ENCODE measurements around the gene EXOSC1.

EXOSC1 gene

GRCh38 chr10:97459933-97460332 lies 14.1 kb upstream of the EXOSC1 start:
- Histone ChIP-seq H3K4me1 (ENCODE audit: control insufficient read depth in 1 of 2, insufficient read depth in 2 of 2, low read length in 2 of 2) (peaks cover 4 to 9% of the 10 kb centered on the region in 2 donors), H3K36me3 (ENCODE audit: control insufficient read depth in 1 of 2, insufficient read depth in 2 of 2, low read length in 2 of 2) (peaks cover 57 to 98% of the 10 kb centered on the region in 2 donors), H3K4me3 (ENCODE audit: low read depth in 1 of 2, low read length in 2 of 2) (no peak overlapping the region), H3K27ac (ENCODE audit: low read depth, low read length) (no peak overlapping the region), H3K9ac (ENCODE audit: low read depth in 1 of 2, low read length in 2 of 2) (no peak overlapping the region), H3K9me3 (ENCODE audit: control insufficient read depth in 1 of 2, low read length in 2 of 2) (no peaks in the 10 kb centered on the region), H3K27me3 (ENCODE audit: control insufficient read depth in 1 of 2, insufficient read depth in 2 of 2, low read length in 2 of 2) (no peaks in the 10 kb centered on the region)

- Histone ChIP-seq H3K27me3 (ENCODE audit: control insufficient read depth in 1 of 2, insufficient read depth in 2 of 2, low read length in 2 of 2) (no peaks in the 10 kb centered on the region), H3K4me1 (ENCODE audit: control insufficient read depth in 1 of 2, insufficient read depth in 2 of 2, low read length in 2 of 2) (peaks cover 4 to 5% of the 10 kb centered on the region in 2 donors), H3K36me3 (ENCODE audit: control insufficient read depth in 1 of 2, insufficient read depth in 2 of 2, low read length in 2 of 2) (peaks cover 57 to 95% of the 10 kb centered on the region in 2 donors), H3K4me3 (ENCODE audit: low read depth in 1 of 2, low read length in 2 of 2) (no peak overlapping the region), H3K9ac (ENCODE audit: low read depth in 1 of 2, low read length in 2 of 2) (no peak overlapping the region), H3K27ac (ENCODE audit: low read depth, low read length) (no peak overlapping the region), H3K9me3 (ENCODE audit: control insufficient read depth in 1 of 2, low read length in 2 of 2) (no peaks in the 10 kb centered on the region)
Measured at GRCh38 chr10:97459111-97459510, 13.3 kb upstream of the EXOSC1 start.

- H3K36me3 ChIP-seq (ENCODE audit: control insufficient read depth in 1 of 2, insufficient read depth in 2 of 2, low read length in 2 of 2) = peaks cover 45 to 90% of the 10 kb centered on the region in 2 donors
- H3K27ac ChIP-seq (ENCODE audit: low read depth, low read length) = no peak overlapping the region
Measured at GRCh38 chr10:97456686-97457065, 10.9 kb upstream of the EXOSC1 start.

GRCh38 chr10:97456034-97456685 lies 10.4 kb upstream of the EXOSC1 start:
- H3K9me3 ChIP-seq (ENCODE audit: control insufficient read depth in 1 of 2, low read length in 2 of 2) = no peaks in the 10 kb centered on the region
- H3K9ac ChIP-seq (ENCODE audit: low read depth in 1 of 2, low read length in 2 of 2) = no peak overlapping the region
- no peak overlapping the region for H3K27ac ChIP-seq (ENCODE audit: low read depth, low read length)
- no peaks in the 10 kb centered on the region for H3K4me1 ChIP-seq (ENCODE audit: control insufficient read depth in 1 of 2, insufficient read depth in 2 of 2, low read length in 2 of 2)
- H3K27me3 ChIP-seq (ENCODE audit: control insufficient read depth in 1 of 2, insufficient read depth in 2 of 2, low read length in 2 of 2) = no peaks in the 10 kb centered on the region
- H3K36me3 ChIP-seq (ENCODE audit: control insufficient read depth in 1 of 2, insufficient read depth in 2 of 2, low read length in 2 of 2) = peaks cover 40 to 86% of the 10 kb centered on the region in 2 donors
- H3K4me3 ChIP-seq (ENCODE audit: low read depth in 1 of 2, low read length in 2 of 2) = no peak overlapping the region

More at GRCh38 chr10:97456686-97457065, 10.9 kb upstream of the EXOSC1 start:
- H3K9me3 ChIP-seq (ENCODE audit: control insufficient read depth in 1 of 2, low read length in 2 of 2) = no peaks in the 10 kb centered on the region
- no peak overlapping the region for H3K4me3 ChIP-seq (ENCODE audit: low read depth in 1 of 2, low read length in 2 of 2)
- no peak overlapping the region for H3K9ac ChIP-seq (ENCODE audit: low read depth in 1 of 2, low read length in 2 of 2)
- no peaks in the 10 kb centered on the region for H3K27me3 ChIP-seq (ENCODE audit: control insufficient read depth in 1 of 2, insufficient read depth in 2 of 2, low read length in 2 of 2)
- H3K4me1 ChIP-seq (ENCODE audit: control insufficient read depth in 1 of 2, insufficient read depth in 2 of 2, low read length in 2 of 2) = no peaks in the 10 kb centered on the region

- Histone ChIP-seq H3K9me3 (ENCODE audit: control insufficient read depth in 1 of 2, low read length in 2 of 2) (no peaks in the 10 kb centered on the region), H3K36me3 (ENCODE audit: control insufficient read depth in 1 of 2, insufficient read depth in 2 of 2, low read length in 2 of 2) (peaks cover 28 to 74% of the 10 kb centered on the region in 2 donors), H3K4me3 (ENCODE audit: low read depth in 1 of 2, low read length in 2 of 2) (no peak overlapping the region), H3K4me1 (ENCODE audit: control insufficient read depth in 1 of 2, insufficient read depth in 2 of 2, low read length in 2 of 2) (no peaks in the 10 kb centered on the region), H3K27ac (ENCODE audit: low read depth, low read length) (no peak overlapping the region), H3K27me3 (ENCODE audit: control insufficient read depth in 1 of 2, insufficient read depth in 2 of 2, low read length in 2 of 2) (no peaks in the 10 kb centered on the region), H3K9ac (ENCODE audit: low read depth in 1 of 2, low read length in 2 of 2) (no peak overlapping the region)
Measured at GRCh38 chr10:97454330-97455036, 8.7 kb upstream of the EXOSC1 start.

GRCh38 chr10:97452352-97452751 lies 6.5 kb upstream of the EXOSC1 start:
- Histone ChIP-seq H3K4me3 (ENCODE audit: low read depth in 1 of 2, low read length in 2 of 2) (no peak overlapping the region), H3K36me3 (ENCODE audit: control insufficient read depth in 1 of 2, insufficient read depth in 2 of 2, low read length in 2 of 2) (peaks cover 14 to 54% of the 10 kb centered on the region in 2 donors), H3K4me1 (ENCODE audit: control insufficient read depth in 1 of 2, insufficient read depth in 2 of 2, low read length in 2 of 2) (peaks cover 0 to 6% of the 10 kb centered on the region in 2 donors), H3K27ac (ENCODE audit: low read depth, low read length) (no peak overlapping the region), H3K9me3 (ENCODE audit: control insufficient read depth in 1 of 2, low read length in 2 of 2) (no peaks in the 10 kb centered on the region), H3K9ac (ENCODE audit: low read depth in 1 of 2, low read length in 2 of 2) (no peak overlapping the region), H3K27me3 (ENCODE audit: control insufficient read depth in 1 of 2, insufficient read depth in 2 of 2, low read length in 2 of 2) (no peaks in the 10 kb centered on the region)

- Histone ChIP-seq H3K9me3 (ENCODE audit: control insufficient read depth in 1 of 2, low read length in 2 of 2) (no peaks in the 10 kb centered on the region), H3K36me3 (ENCODE audit: control insufficient read depth in 1 of 2, insufficient read depth in 2 of 2, low read length in 2 of 2) (peaks cover 9 to 47% of the 10 kb centered on the region in 2 donors), H3K27ac (ENCODE audit: low read depth, low read length) (no peak overlapping the region), H3K4me1 (ENCODE audit: control insufficient read depth in 1 of 2, insufficient read depth in 2 of 2, low read length in 2 of 2) (peaks cover 3 to 14% of the 10 kb centered on the region in 2 donors), H3K4me3 (ENCODE audit: low read depth in 1 of 2, low read length in 2 of 2) (no peak overlapping the region), H3K27me3 (ENCODE audit: control insufficient read depth in 1 of 2, insufficient read depth in 2 of 2, low read length in 2 of 2) (no peaks in the 10 kb centered on the region), H3K9ac (ENCODE audit: low read depth in 1 of 2, low read length in 2 of 2) (no peak overlapping the region)
Measured at GRCh38 chr10:97451605-97452004, 5.8 kb upstream of the EXOSC1 start.

- H3K36me3 ChIP-seq (ENCODE audit: control insufficient read depth in 1 of 2, insufficient read depth in 2 of 2, low read length in 2 of 2) = peaks cover 1 to 39% of the 10 kb centered on the region in 2 donors
- no peaks in the 10 kb centered on the region for H3K9me3 ChIP-seq (ENCODE audit: control insufficient read depth in 1 of 2, low read length in 2 of 2)
- no peak overlapping the region for H3K4me3 ChIP-seq (ENCODE audit: low read depth in 1 of 2, low read length in 2 of 2)
- H3K9ac ChIP-seq (ENCODE audit: low read depth in 1 of 2, low read length in 2 of 2) = no peak overlapping the region
- H3K27ac ChIP-seq (ENCODE audit: low read depth, low read length) = no peak overlapping the region
- H3K4me1 ChIP-seq (ENCODE audit: control insufficient read depth in 1 of 2, insufficient read depth in 2 of 2, low read length in 2 of 2) = peaks cover 3 to 14% of the 10 kb centered on the region in 2 donors
- no peaks in the 10 kb centered on the region for H3K27me3 ChIP-seq (ENCODE audit: control insufficient read depth in 1 of 2, insufficient read depth in 2 of 2, low read length in 2 of 2)
Measured at GRCh38 chr10:97450828-97451227, 5.0 kb upstream of the EXOSC1 start.

GRCh38 chr10:97445357-97445721 lies 467 bp downstream of the EXOSC1 start:
- Histone ChIP-seq H3K36me3 (ENCODE audit: control insufficient read depth in 1 of 2, insufficient read depth in 2 of 2, low read length in 2 of 2) (peaks cover 0 to 20% of the 10 kb centered on the region in 2 donors), H3K9me3 (ENCODE audit: control insufficient read depth in 1 of 2, low read length in 2 of 2) (no peaks in the 10 kb centered on the region), H3K27ac (ENCODE audit: low read depth, low read length) (no peak overlapping the region), H3K27me3 (ENCODE audit: control insufficient read depth in 1 of 2, insufficient read depth in 2 of 2, low read length in 2 of 2) (no peaks in the 10 kb centered on the region), H3K4me3 (ENCODE audit: low read depth in 1 of 2, low read length in 2 of 2) (peak overlapping the region; percentile 98 to 100), H3K9ac (ENCODE audit: low read depth in 1 of 2, low read length in 2 of 2) (peak overlapping the region; percentile 61), H3K4me1 (ENCODE audit: control insufficient read depth in 1 of 2, insufficient read depth in 2 of 2, low read length in 2 of 2) (peaks cover 14 to 25% of the 10 kb centered on the region in 2 donors)

- Histone ChIP-seq H3K9ac (ENCODE audit: low read depth in 1 of 2, low read length in 2 of 2) (no peak overlapping the region), H3K9me3 (ENCODE audit: control insufficient read depth in 1 of 2, low read length in 2 of 2) (no peaks in the 10 kb centered on the region), H3K27me3 (ENCODE audit: control insufficient read depth in 1 of 2, insufficient read depth in 2 of 2, low read length in 2 of 2) (no peaks in the 10 kb centered on the region), H3K4me3 (ENCODE audit: low read depth in 1 of 2, low read length in 2 of 2) (no peak overlapping the region), H3K27ac (ENCODE audit: low read depth, low read length) (no peak overlapping the region), H3K4me1 (ENCODE audit: control insufficient read depth in 1 of 2, insufficient read depth in 2 of 2, low read length in 2 of 2) (peaks cover 14 to 25% of the 10 kb centered on the region in 2 donors), H3K36me3 (ENCODE audit: control insufficient read depth in 1 of 2, insufficient read depth in 2 of 2, low read length in 2 of 2) (peaks cover under 1 to 24% of the 10 kb centered on the region in 2 donors)
Measured at GRCh38 chr10:97444212-97444611, 1.6 kb downstream of the EXOSC1 start.

All from duodenal mucosa (tissue), 2 donors.